ENCODE results near the gene TMEM250.

GRCh38 chr9:136140046-136140445 lies 21.4 kb upstream of the TMEM250 start:
- TF ChIP-seq CTCF (IDR thresholded peaks at IDR 0.05) (no peak), POLR2A (IDR thresholded peaks at IDR 0.05) (no peak)
